Erythroblast (primary cell): ENCODE data around the gene PLD3.
A peak's percentile ranks its signal among the peaks of the same experiment; 100 is the strongest.
"Not testable (repeated sequence)": the region's sequence is repeated elsewhere in the genome, so short reads cannot be mapped to it uniquely, and the experiment has no call there.

ENCODE experiments used
- DNase-seq, 2 experiments: peaks; one replicate each; lab custom pipeline; 2025; lab: John Stamatoyannopoulos, UW
- GATA1 ChIP-seq: IDR thresholded peaks from 2 replicates; pipeline ENCODE4 v1.6.1; 2011; ENCODE audit warnings: low read depth, mild to moderate bottlenecking, control low read depth, low read length, moderate library complexity
- POLR2A ChIP-seq: IDR thresholded peaks from 2 replicates; pipeline ENCODE4 v1.6.1; 2011; ENCODE audit warnings: mild to moderate bottlenecking, low read length

Gene PLD3

GRCh38 chr19:40362160-40362559 lies 13.7 kb downstream of the PLD3 start:
- TF ChIP-seq POLR2A (no peak), GATA1 (no peak)
- no peak for DNase-seq

GRCh38 chr19:40363069-40363468 lies 14.6 kb downstream of the PLD3 start:
- TF ChIP-seq GATA1 (no peak), POLR2A (no peak)
- peak; percentile 49 to 67 for DNase-seq

DNA sequence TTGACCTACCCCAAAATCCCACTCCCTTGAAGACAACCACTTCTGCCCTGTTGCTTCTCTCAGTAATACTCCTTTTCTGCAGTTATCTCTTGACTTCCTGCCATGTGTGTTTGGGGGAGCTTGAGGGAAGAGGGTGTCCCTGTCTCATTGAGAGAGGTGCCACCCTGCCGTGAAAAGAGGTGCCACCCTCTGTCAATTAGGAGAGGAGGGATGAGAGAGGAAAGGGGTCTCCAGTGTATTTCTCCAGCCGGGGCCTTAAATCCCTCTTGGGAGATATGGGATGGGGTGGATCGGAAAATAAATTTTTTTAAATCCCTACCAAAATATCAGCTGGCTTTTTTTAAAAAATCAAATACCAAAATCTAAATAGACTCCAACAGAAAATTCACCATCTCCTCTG lies 16.5 kb downstream of the PLD3 start:
- peak in 1 of 2 experiments; percentile 30 for DNase-seq
- TF ChIP-seq POLR2A = no peak
- TF ChIP-seq GATA1 = no peak

- DNase-seq = peak; percentile 87 to 92
- no peak for TF ChIP-seq GATA1
- TF ChIP-seq POLR2A = no peak
Observed at GRCh38 chr19:40365613-40366401, 17.3 kb downstream of the PLD3 start.

DNA sequence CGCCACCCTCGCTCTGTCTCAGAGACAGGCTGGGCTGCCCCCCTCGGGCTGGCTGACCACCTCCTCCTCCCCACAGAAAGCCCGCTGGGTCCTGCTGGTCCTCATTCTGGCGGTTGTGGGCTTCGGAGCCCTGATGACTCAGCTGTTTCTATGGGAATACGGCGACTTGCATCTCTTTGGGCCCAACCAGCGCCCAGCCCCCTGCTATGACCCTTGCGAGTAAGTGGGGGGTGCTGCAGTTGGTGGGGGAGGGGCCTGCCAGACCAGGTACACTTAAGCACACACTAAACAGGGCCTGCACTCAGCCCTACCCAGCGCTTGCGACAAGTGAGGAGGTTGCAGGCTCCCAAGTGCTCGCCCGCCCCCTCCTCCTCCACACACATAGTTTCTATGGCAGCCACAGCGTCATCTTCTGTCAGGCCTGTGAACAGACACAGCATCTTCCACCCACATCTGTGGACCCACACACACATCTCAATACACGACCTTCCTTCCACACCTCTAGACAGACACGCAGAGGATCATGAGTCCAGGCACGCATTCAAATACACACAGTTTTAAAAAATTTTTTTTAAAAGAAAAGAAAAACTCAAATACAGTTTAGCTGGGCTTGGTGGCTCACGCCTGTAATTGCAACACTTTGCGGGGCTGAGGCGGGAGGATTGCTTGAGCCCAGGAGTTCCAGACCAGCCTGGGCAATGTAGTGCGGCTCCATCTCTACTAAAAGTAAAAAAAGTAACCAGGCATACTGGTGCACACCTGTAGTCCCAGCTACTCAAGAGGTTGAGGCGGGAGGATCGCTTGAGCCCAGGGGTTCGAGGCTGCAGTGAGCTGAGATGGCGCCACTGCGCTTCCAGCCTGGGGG lies 18.4 kb downstream of the PLD3 start:
- TF ChIP-seq POLR2A (no peak), GATA1 (no peak)
- peak; percentile 42 to 44 for DNase-seq

DNA sequence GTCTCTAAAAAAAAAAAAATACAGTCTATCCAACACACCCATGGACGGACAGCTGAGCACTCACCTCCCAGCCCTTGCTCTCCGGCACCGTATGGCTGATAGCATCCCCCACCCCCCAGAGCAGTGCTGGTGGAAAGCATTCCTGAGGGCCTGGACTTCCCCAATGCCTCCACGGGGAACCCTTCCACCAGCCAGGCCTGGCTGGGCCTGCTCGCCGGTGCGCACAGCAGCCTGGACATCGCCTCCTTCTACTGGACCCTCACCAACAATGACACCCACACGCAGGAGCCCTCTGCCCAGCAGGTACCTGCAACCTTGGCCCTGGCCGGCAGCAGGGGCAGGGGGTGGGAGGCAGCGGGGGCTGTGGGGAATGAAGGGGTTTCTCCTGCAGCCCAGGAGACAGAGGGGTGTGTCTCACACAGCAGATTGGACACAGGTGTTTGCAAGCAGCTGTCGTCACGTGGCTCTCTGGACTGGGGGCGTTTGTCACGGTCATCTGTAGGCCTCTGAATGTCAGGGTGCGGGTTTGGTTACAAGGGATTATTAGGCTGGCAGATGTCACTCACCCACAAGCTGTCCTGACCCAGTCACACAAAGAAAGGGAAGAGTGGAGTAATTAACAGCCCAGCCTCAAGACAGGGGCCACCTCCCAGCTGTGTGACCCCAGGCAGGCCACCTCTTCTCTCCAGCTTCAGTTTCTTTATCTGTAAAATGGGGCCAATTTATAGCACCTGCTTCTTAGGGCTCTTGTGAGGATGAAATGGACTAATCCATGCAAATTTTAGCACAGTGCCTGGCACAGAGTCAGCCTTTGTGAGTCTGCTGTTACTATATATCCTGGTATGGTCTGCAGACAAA lies 19.3 kb downstream of the PLD3 start:
- no peak for DNase-seq
- no peak for TF ChIP-seq POLR2A
- TF ChIP-seq GATA1 = no peak

DNA sequence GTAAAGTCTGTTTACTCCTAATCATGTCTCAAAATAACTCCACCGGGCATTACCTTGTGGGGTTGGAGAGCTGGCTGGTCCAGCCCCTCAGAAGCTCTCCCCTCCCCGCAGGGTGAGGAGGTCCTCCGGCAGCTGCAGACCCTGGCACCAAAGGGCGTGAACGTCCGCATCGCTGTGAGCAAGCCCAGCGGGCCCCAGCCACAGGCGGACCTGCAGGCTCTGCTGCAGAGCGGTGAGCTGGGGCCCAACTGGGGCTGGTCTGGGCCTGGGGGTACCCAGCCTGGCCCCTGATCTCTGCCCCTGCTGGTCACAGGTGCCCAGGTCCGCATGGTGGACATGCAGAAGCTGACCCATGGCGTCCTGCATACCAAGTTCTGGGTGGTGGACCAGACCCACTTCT lies 21.3 kb downstream of the PLD3 start:
- no peak for TF ChIP-seq POLR2A
- no peak for TF ChIP-seq GATA1

GRCh38 chr19:40370253-40370652 lies 21.8 kb downstream of the PLD3 start:
- not testable (repeated sequence) for DNase-seq

More for the DNA sequence above, 21.3 kb downstream of the PLD3 start:
- no peak for DNase-seq

GRCh38 chr19:40370997-40371801 lies 22.7 kb downstream of the PLD3 start:
- peak; percentile 13 to 46 for DNase-seq
- TF ChIP-seq POLR2A (no peak), GATA1 (no peak)

DNA sequence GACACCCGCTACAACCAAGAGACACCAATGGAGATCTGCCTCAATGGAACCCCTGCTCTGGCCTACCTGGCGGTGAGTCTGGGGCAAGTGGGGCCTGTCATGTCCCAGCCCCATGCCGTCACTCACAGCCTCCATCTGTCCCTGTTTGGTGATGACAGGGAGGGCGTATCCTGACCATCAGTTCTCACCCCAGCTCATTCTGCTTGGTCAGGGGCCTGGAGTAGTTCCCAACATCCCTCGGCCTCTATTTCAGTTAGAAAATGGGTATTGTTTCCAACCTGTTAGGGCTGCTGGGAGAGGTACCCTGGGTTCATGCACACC lies 23.3 kb downstream of the PLD3 start:
- TF ChIP-seq POLR2A (no peak), GATA1 (no peak)
- no peak for DNase-seq

DNA sequence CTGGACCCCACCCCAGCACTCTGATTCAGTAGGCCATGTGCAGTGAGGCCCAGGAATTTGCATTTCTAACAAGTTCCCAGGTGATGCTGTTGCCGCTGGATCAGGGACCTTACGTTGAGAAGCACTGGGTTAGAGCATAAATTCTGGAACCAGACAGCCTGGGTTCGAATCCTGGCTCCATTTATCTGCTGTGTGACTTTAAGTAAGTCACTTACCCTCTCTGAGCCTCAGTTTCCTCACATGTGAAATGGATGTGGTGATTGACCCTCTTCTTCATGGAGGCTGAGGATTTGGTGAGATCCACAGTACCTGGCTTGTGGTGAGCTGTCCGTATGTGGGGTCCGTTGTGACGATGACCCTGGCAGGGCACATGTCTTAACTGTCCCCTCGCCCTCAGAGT lies 25.6 kb downstream of the PLD3 start:
- TF ChIP-seq GATA1 (no peak), POLR2A (no peak)

GRCh38 chr19:40376286-40376862 lies 27.9 kb downstream of the PLD3 start:
- no peak for DNase-seq
- TF ChIP-seq POLR2A (no peak), GATA1 (no peak)

More for the DNA sequence above, 25.6 kb downstream of the PLD3 start:
- DNase-seq = no peak

- TF ChIP-seq POLR2A = no peak
- no peak for TF ChIP-seq GATA1
Observed at GRCh38 chr19:40377876-40378385, 29.4 kb downstream of the PLD3 start.

More at GRCh38 chr19:40377876-40378385, 29.4 kb downstream of the PLD3 start:
- no peak for DNase-seq
